H1 (cell line): Measurements from ENCODE around the gene SLC20A1. TPM values are rescaled to one million over a fixed set of nuclear protein-coding genes. Genes with fewer than 3 reads are reported as not detected.

Experiments
- CTCF ChIA-PET: fragments of 300-600 bp; sonication (Branson Sonifier 250); formaldehyde crosslinking; loops from one replicate; lab custom pipeline; 2021; ENCODE audit not compliant: partially characterized antibody; lab: Charles Lee
- POLR2A ChIA-PET: fragments of 300-600 bp; sonication (Branson Sonifier 250); formaldehyde crosslinking; loops from one replicate; lab custom pipeline; 2021; ENCODE audit warnings: inconsistent platforms; ENCODE audit not compliant: partially characterized antibody; lab: Charles Lee
- DNase-seq, 2 experiments: peaks; one replicate each; pipeline versions ENCODE4 v3.0.0 to v3.0.0-alpha.2; 2010 to 2022; ENCODE audit warnings: low spot score in 2 of 2, low read depth in 1 of 2, mixed read lengths in 1 of 2
- FAIRE-seq: peaks from 2 replicates; lab custom pipeline; 2011; peaks lifted over from hg19 to GRCh38; lab: Jason Lieb, UNC
- H2AFZ ChIP-seq: 2 replicates; pipeline ENCODE4 v1.8.1; 2012; ENCODE audit warnings: low read length, inconsistent platforms
- H2AK5ac ChIP-seq: 2 replicates; pipeline ENCODE4 v1.6.1; 2013; ENCODE audit warnings: low read depth, low read length
- H2BK120ac ChIP-seq: replicated peaks from 2 replicates; pipeline ENCODE3; 2013; ENCODE audit warnings: low read depth, low read length, inconsistent platforms
- H2BK12ac ChIP-seq: 2 replicates; pipeline ENCODE4 v1.6.1; 2013; ENCODE audit warnings: low read depth, low read length
- H2BK15ac ChIP-seq: 2 replicates; pipeline ENCODE4 v1.6.1; 2013; ENCODE audit warnings: low read length
- H2BK20ac ChIP-seq: 2 replicates; pipeline ENCODE4 v1.6.1; 2013; ENCODE audit warnings: low read length
- H2BK5ac ChIP-seq: 2 replicates; pipeline ENCODE4 v1.6.1; 2013; ENCODE audit warnings: low read depth, low read length
- H3K14ac ChIP-seq: 2 replicates; pipeline ENCODE4 v1.6.1; 2013; ENCODE audit warnings: inconsistent platforms; ENCODE audit not compliant: insufficient read length
- H3K18ac ChIP-seq: 2 replicates; pipeline ENCODE4 v1.6.1; 2013; ENCODE audit warnings: low read length; ENCODE audit errors: extremely low read depth
- H3K23ac ChIP-seq: 2 replicates; pipeline ENCODE4 v1.6.1; 2013; ENCODE audit warnings: inconsistent platforms; ENCODE audit not compliant: insufficient read length
- H3K23me2 ChIP-seq: 2 replicates; pipeline ENCODE4 v1.6.1; 2013; ENCODE audit warnings: low read depth, low read length
- H3K27ac ChIP-seq: 2 replicates; pipeline ENCODE4 v1.6.1; 2011; ENCODE audit warnings: low read depth, low read length, inconsistent platforms
- H3K27me3 ChIP-seq, 4 experiments: replicated peaks in 1 of 4; 1 replicate in 1 of 4; 2 replicates in 3 of 4; pipeline versions ENCODE4 v1.6.1 to v1.8.1; 2011 to 2013; ENCODE audit warnings: low read length in 3 of 4, mild to moderate bottlenecking in 3 of 4, inconsistent platforms in 2 of 4, mixed read lengths in 2 of 4, moderate library complexity in 1 of 4; ENCODE audit not compliant: control insufficient read depth in 3 of 4, insufficient read depth in 3 of 4; ENCODE audit errors: extremely low read depth in 1 of 4
- H3K36me3 ChIP-seq, 4 experiments: 2 replicates each; pipeline versions ENCODE4 v1.6.1 to v1.8.1; 2011 to 2013; ENCODE audit warnings: mild to moderate bottlenecking in 4 of 4, low read length in 3 of 4, moderate library complexity in 2 of 4, control low read depth in 1 of 4, inconsistent platforms in 1 of 4; ENCODE audit not compliant: insufficient read depth in 4 of 4, control insufficient read depth in 2 of 4
- H3K4ac ChIP-seq: replicated peaks from 2 replicates; pipeline ENCODE3; 2013; ENCODE audit warnings: low read length, low read depth, mixed read lengths, inconsistent platforms; ENCODE audit not compliant: insufficient read length
- H3K4me1 ChIP-seq, 4 experiments: replicated peaks in 1 of 4; 1 replicate in 1 of 4; 2 replicates in 3 of 4; pipeline versions ENCODE4 v1.6.1 to v1.8.1; 2011 to 2013; ENCODE audit warnings: low read length in 3 of 4, inconsistent platforms in 2 of 4, mixed read lengths in 1 of 4; ENCODE audit not compliant: insufficient read depth in 4 of 4, control insufficient read depth in 3 of 4
- H3K4me2 ChIP-seq, 2 experiments: 2 replicates each; pipeline versions ENCODE4 v1.6.1 to v1.8.1; 2011 to 2013; ENCODE audit warnings: low read depth in 2 of 2, low read length in 2 of 2, control low read depth in 1 of 2, inconsistent platforms in 1 of 2, mild to moderate bottlenecking in 1 of 2; ENCODE audit not compliant: insufficient read depth in 1 of 2
- H3K4me3 ChIP-seq, 4 experiments: fragments of 200-600, 300-600 bp in 1 of 4; sonication (generic), shearing (Covaris generic), sonication (Bioruptor Twin) in 1 of 4; 2 replicates each; pipeline versions ENCODE4 v1.5.1 to v1.8.1; 2011 to 2016; ENCODE audit warnings: low read length in 4 of 4, low read depth in 3 of 4, control low read depth in 2 of 4, inconsistent platforms in 2 of 4, mild to moderate bottlenecking in 2 of 4, mixed read lengths in 1 of 4, moderate library complexity in 1 of 4; ENCODE audit not compliant: insufficient read depth in 2 of 4; ENCODE audit errors: extremely low read depth in 1 of 4
- H3K56ac ChIP-seq: replicated peaks from 2 replicates; pipeline ENCODE3; 2013; ENCODE audit warnings: low read depth, mild to moderate bottlenecking, mixed read lengths, low read length, inconsistent platforms; ENCODE audit not compliant: insufficient read length
- H3K79me1 ChIP-seq: 2 replicates; pipeline ENCODE4 v1.6.1; 2013; ENCODE audit warnings: low read depth, low read length, control low read depth
- H3K79me2 ChIP-seq, 2 experiments: 2 replicates each; pipeline versions ENCODE4 v1.6.1 to v1.8.1; 2012 to 2013; ENCODE audit warnings: low read length in 2 of 2, mild to moderate bottlenecking in 2 of 2, inconsistent platforms in 1 of 2; ENCODE audit not compliant: insufficient read depth in 2 of 2, control insufficient read depth in 1 of 2
- H3K9ac ChIP-seq, 4 experiments: replicated peaks in 1 of 4; 1 replicate in 1 of 4; 2 replicates in 3 of 4; pipeline versions ENCODE4 v1.6.1 to v1.8.1; 2011 to 2013; ENCODE audit warnings: low read depth in 3 of 4, low read length in 3 of 4, control low read depth in 2 of 4, mild to moderate bottlenecking in 2 of 4, moderate library complexity in 2 of 4, inconsistent platforms in 1 of 4; ENCODE audit errors: extremely low read depth in 1 of 4
- H3K9me3 ChIP-seq, 2 experiments: 2 replicates each; pipeline versions ENCODE4 v1.6.1 to v1.8.1; 2012 to 2013; ENCODE audit warnings: mild to moderate bottlenecking in 2 of 2, moderate library complexity in 2 of 2, control low read depth in 1 of 2, inconsistent platforms in 1 of 2, low read depth in 1 of 2, low read length in 1 of 2, mixed read lengths in 1 of 2; ENCODE audit not compliant: insufficient read depth in 2 of 2
- H4K20me1 ChIP-seq, 2 experiments: replicated peaks in 1 of 2; 2 replicates each; pipeline versions ENCODE3 to v1.8.1; 2011 to 2013; ENCODE audit warnings: inconsistent platforms in 2 of 2, low read length in 2 of 2, mild to moderate bottlenecking in 1 of 2; ENCODE audit not compliant: insufficient read depth in 2 of 2, control insufficient read depth in 1 of 2
- H4K5ac ChIP-seq: 2 replicates; pipeline ENCODE4 v1.6.1; 2013; ENCODE audit warnings: low read length, low read depth, mixed read lengths, inconsistent platforms; ENCODE audit not compliant: insufficient read length
- H4K8ac ChIP-seq: 2 replicates; pipeline ENCODE4 v1.8.0; 2013; ENCODE audit warnings: mild to moderate bottlenecking, moderate library complexity, low read length, inconsistent platforms; ENCODE audit not compliant: insufficient read depth; ENCODE audit errors: extremely low read depth
- H4K91ac ChIP-seq: replicated peaks from 2 replicates; pipeline ENCODE3; 2013; ENCODE audit warnings: low read length, mixed read lengths, inconsistent platforms; ENCODE audit not compliant: insufficient read length
- ASH2L ChIP-seq: fragments of 200-600, 300-600 bp; sonication (generic); IDR thresholded peaks from one replicate; pipeline ENCODE4 v1.7.1; 2017; ENCODE audit warnings: low read length
- BRCA1 ChIP-seq: IDR thresholded peaks from 2 replicates; pipeline ENCODE4 v1.6.1; 2012; ENCODE audit warnings: low read depth, low read length, improper control_type of control experiment
- EP300 ChIP-seq, 2 experiments: IDR thresholded peaks; 1 replicate in 1 of 2; 2 replicates in 1 of 2; pipeline ENCODE4 v1.6.1; 2011 to 2012; ENCODE audit warnings: low read depth in 2 of 2, low read length in 2 of 2, mild to moderate bottlenecking in 2 of 2, borderline replicate concordance in 1 of 2, inconsistent platforms in 1 of 2, moderate library complexity in 1 of 2
- GABPA ChIP-seq: IDR thresholded peaks from 2 replicates; pipeline ENCODE4 v1.6.1; 2011; ENCODE audit warnings: mild to moderate bottlenecking, low read length, moderate library complexity, borderline replicate concordance; ENCODE audit not compliant: insufficient read depth
- HDAC2 ChIP-seq, 2 experiments: fragments of 300-600 bp in 1 of 2; sonication (generic) in 1 of 2; IDR thresholded peaks; 2 replicates each; pipeline ENCODE4 v1.6.1; 2011 to 2012; ENCODE audit warnings: low read depth in 2 of 2, low read length in 2 of 2, mild to moderate bottlenecking in 2 of 2, moderate library complexity in 2 of 2, borderline replicate concordance in 1 of 2, inconsistent platforms in 1 of 2
- HDAC6 ChIP-seq: IDR thresholded peaks from one replicate; pipeline ENCODE4 v1.7.1; 2012; ENCODE audit warnings: low read depth, mild to moderate bottlenecking, inconsistent platforms, low read length, moderate library complexity
- JUND ChIP-seq: IDR thresholded peaks from 2 replicates; pipeline ENCODE4 v1.6.1; 2011; ENCODE audit warnings: mild to moderate bottlenecking, improper control_type of control experiment, low read length
- KDM4A ChIP-seq: IDR thresholded peaks from one replicate; pipeline ENCODE4 v1.7.1; 2012; ENCODE audit warnings: low read depth, mild to moderate bottlenecking, moderate library complexity, low read length, inconsistent platforms; ENCODE audit not compliant: severe bottlenecking
- NRF1 ChIP-seq: IDR thresholded peaks from 2 replicates; pipeline ENCODE4 v1.6.1; 2011; ENCODE audit warnings: mild to moderate bottlenecking, low read depth, low read length, improper control_type of control experiment
- RXRA ChIP-seq: IDR thresholded peaks from 2 replicates; pipeline ENCODE4 v1.6.1; 2011; ENCODE audit warnings: low read depth, mild to moderate bottlenecking, low read length, moderate library complexity; ENCODE audit not compliant: insufficient read depth
- SRF ChIP-seq: IDR thresholded peaks from 2 replicates; pipeline ENCODE4 v1.6.1; 2011; ENCODE audit warnings: mild to moderate bottlenecking, low read depth, low read length, moderate library complexity
- TBP ChIP-seq: IDR thresholded peaks from 2 replicates; pipeline ENCODE4 v1.6.1; 2011; ENCODE audit warnings: low read depth, low read length, improper control_type of control experiment
- WGBS, 2 experiments: shearing (Covaris generic) in 1 of 2; methylation state at CpG; one replicate each; pipeline versions ENCODE4 v1.1.6 to v1.1.7; 2013 to 2015; ENCODE audit warnings: low lambda C conversion rate in 2 of 2, mixed read lengths in 2 of 2, inconsistent platforms in 1 of 2, low coverage in 1 of 2, missing lambda C conversion rate in 1 of 2; ENCODE audit not compliant: insufficient replicate concordance in 2 of 2, insufficient coverage in 1 of 2, insufficient read length in 1 of 2; ENCODE audit errors: extremely low coverage in 1 of 2, missing lambda C conversion rate in 1 of 2; 5-methylcytosine and 5-hydroxymethylcytosine counted together
- polyA plus RNA-seq, 7 experiments: library from polyadenylated mRNA; depleted of rRNA in 3 of 7; stranded (reverse) in 5 of 7; unstranded in 2 of 7; fragments of >200 nt in 5 of 7; fragments of 200-250 nt in 2 of 7; gene quantifications; 1 replicate in 5 of 7; 2 replicates in 1 of 7; 4 replicates in 1 of 7; pipeline versions ENCODE4 v1.2.1 to v1.2.3, GENCODE V29; 2011 to 2013; ENCODE audit warnings: missing spikeins in 2 of 7, mixed read lengths in 2 of 7
- total RNA-seq: library from RNA; stranded (reverse); fragmentation: NEBNext Ultra II Directional; extraction: Animal tissue kit (Norgen Biotek cat#: 25700); gene quantifications from 2 replicates; pipeline ENCODE4 v1.2.1, GENCODE V29; 2021

Gene SLC20A1
- total and polyA plus RNA-seq, 2 of the 8 experiments (the other 6 are each of a cell fraction or from before 2014, with no cell fraction given): 42.6 to 105 TPM

GRCh38 chr2:112621790-112622527 is 23.8 kb upstream of the SLC20A1 start:
- CTCF ChIA-PET: interaction anchor here (1.1 kb wide), 2 partner anchors 9 to 105 kb away, joined by 3 to 6 read pairs; no protein-coding TSS in a partner anchor
- H3K36me3 ChIP-seq: no peaks in the 10 kb centered on the region
- H3K56ac ChIP-seq: no peak overlapping the region
- no peak overlapping the region for H3K27ac ChIP-seq
- DNase-seq: no peak
- no peak overlapping the region; a peak in 1 of 4 replicates for H3K4me2 ChIP-seq
- H3K4me3 ChIP-seq: no peak overlapping the region
- no peak for FAIRE-seq
- POLR2A ChIA-PET: interaction anchor here (2.5 kb wide), 1 partner anchor 25 kb away, joined by 12 read pairs; the partner anchor contains the start of gene SLC20A1
- H2BK120ac ChIP-seq: no peak overlapping the region
- no peaks in the 10 kb centered on the region for H4K20me1 ChIP-seq
- H2BK12ac ChIP-seq: no peak overlapping the region; the same call in 1 of the 2 replicates
- H2BK15ac ChIP-seq: no peak overlapping the region
- H3K79me2 ChIP-seq: no peaks in the 10 kb centered on the region
- H2AK5ac ChIP-seq: no peak overlapping the region
- no peak overlapping the region for H4K5ac ChIP-seq
- no peaks in the 10 kb centered on the region for H3K79me1 ChIP-seq
- no peak overlapping the region for H3K4ac ChIP-seq
- no peaks in the 10 kb centered on the region for H3K9me3 ChIP-seq
- no peak overlapping the region for H3K18ac ChIP-seq
- H3K4me1 ChIP-seq: no peaks in the 10 kb centered on the region
- H3K14ac ChIP-seq: no peak overlapping the region
- no peak overlapping the region for H3K23ac ChIP-seq
- peaks cover 1% of the 10 kb centered on the region; the same call in 1 of the 2 replicates for H3K23me2 ChIP-seq
- H2AFZ ChIP-seq: peak overlapping the region; percentile 10
- H4K91ac ChIP-seq: no peak overlapping the region
- no peak overlapping the region for H4K8ac ChIP-seq
- H2BK5ac ChIP-seq: 0 out of 2 replicates have a peak overlapping the region, but pooled peaks have one; percentile 40
- peak overlapping the region in 1 of 4 experiments; percentile 2; a peak in 1 of 7 replicates for H3K9ac ChIP-seq
- H2BK20ac ChIP-seq: no peak overlapping the region
- no peaks in the 10 kb centered on the region for H3K27me3 ChIP-seq
- 82% methylated on average over 22 of the region's 22 CpGs; no CpG with 5 or more reads in 1 of the 2 experiments for WGBS, 2 experiments
- TF ChIP-seq NRF1 (no peak), ASH2L (no peak), BRCA1 (no peak), TBP (no peak), HDAC6 (no peak), KDM4A (no peak), EP300 (IDR thresholded peaks at IDR 0.05; ENCODE audit: borderline replicate concordance in 1 of 2, low read depth in 2 of 2, low read length in 2 of 2) (no peak), SRF (no peak), HDAC2 (IDR thresholded peaks at IDR 0.05; ENCODE audit: borderline replicate concordance in 1 of 2, low read depth in 2 of 2, low read length in 2 of 2) (no peak), JUND (no peak), RXRA (no peak), GABPA (no peak)
